Erythroblast (primary cell): ENCODE data around the gene FAM149B1.

ENCODE experiments used
- GATA1 ChIP-seq: IDR thresholded peaks from 2 replicates; pipeline ENCODE4 v1.6.1; 2011; ENCODE audit warnings: low read depth, mild to moderate bottlenecking, control low read depth, low read length, moderate library complexity
- POLR2A ChIP-seq: IDR thresholded peaks from 2 replicates; pipeline ENCODE4 v1.6.1; 2011; ENCODE audit warnings: mild to moderate bottlenecking, low read length

DNA sequence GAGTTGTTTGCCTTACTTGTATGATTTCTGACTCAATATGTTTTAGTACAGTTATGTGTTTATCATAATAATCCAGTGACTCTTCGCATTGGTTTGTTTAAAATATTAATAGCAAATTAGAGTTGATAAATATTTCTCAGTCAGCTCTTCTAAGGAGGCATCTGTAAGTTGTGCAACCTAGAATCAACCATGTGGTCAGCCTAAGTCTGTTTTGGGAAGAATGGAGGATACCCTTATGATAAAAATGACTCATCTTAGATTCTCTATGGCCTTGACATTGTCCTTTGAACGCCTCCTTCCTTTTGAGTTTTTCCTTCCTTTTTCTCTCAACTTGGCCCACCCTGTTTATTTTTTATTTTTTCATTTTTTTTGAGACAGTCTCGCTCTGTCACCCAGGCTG is 60.3 kb downstream of the FAM149B1 start:
- TF ChIP-seq POLR2A (no peak), GATA1 (no peak)
